Fibroblast of pulmonary artery (primary cell): ENCODE results near the gene ATG14.

Experiments used
- DNase-seq: peaks from one replicate; pipeline ENCODE4 v3.0.0-alpha.2; 2010; ENCODE audit warnings: low read depth
- H3K4me3 ChIP-seq: replicated peaks from 2 replicates; pipeline ENCODE4 v1.5.1; 2011; ENCODE audit warnings: low read depth, mild to moderate bottlenecking, control low read depth, low read length, moderate library complexity
- TF ChIP-seq, protein P1 (sequence below): IDR thresholded peaks from 2 replicates; pipeline ENCODE4 v1.5.1; 2011; ENCODE audit warnings: mild to moderate bottlenecking, control low read depth, low read length, inconsistent platforms; ENCODE audit errors: missing control alignments

Gene ATG14

GRCh38 chr14:55336691-55337090 lies 74.9 kb downstream of the ATG14 start:
- H3K4me3 ChIP-seq: no peak overlapping the region
- TF ChIP-seq, protein P1, sequence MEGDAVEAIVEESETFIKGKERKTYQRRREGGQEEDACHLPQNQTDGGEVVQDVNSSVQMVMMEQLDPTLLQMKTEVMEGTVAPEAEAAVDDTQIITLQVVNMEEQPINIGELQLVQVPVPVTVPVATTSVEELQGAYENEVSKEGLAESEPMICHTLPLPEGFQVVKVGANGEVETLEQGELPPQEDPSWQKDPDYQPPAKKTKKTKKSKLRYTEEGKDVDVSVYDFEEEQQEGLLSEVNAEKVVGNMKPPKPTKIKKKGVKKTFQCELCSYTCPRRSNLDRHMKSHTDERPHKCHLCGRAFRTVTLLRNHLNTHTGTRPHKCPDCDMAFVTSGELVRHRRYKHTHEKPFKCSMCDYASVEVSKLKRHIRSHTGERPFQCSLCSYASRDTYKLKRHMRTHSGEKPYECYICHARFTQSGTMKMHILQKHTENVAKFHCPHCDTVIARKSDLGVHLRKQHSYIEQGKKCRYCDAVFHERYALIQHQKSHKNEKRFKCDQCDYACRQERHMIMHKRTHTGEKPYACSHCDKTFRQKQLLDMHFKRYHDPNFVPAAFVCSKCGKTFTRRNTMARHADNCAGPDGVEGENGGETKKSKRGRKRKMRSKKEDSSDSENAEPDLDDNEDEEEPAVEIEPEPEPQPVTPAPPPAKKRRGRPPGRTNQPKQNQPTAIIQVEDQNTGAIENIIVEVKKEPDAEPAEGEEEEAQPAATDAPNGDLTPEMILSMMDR: no peak
- no peak for DNase-seq

GRCh38 chr14:55336162-55336561 lies 75.5 kb downstream of the ATG14 start:
- H3K4me3 ChIP-seq: no peak overlapping the region
- no peak for DNase-seq
- TF ChIP-seq, protein P1: no peak

GRCh38 chr14:55333711-55334485 lies 77.7 kb downstream of the ATG14 start:
- H3K4me3 ChIP-seq: no peak overlapping the region
- no peak for DNase-seq
- TF ChIP-seq, protein P1: no peak

- DNase-seq: no peak
- TF ChIP-seq, protein P1: no peak
- no peak overlapping the region for H3K4me3 ChIP-seq
Observed at GRCh38 chr14:55332654-55333570, 78.7 kb downstream of the ATG14 start.

- TF ChIP-seq, protein P1: no peak
- H3K4me3 ChIP-seq: no peak overlapping the region
- DNase-seq: no peak
Observed at GRCh38 chr14:55329999-55330710, 81.5 kb downstream of the ATG14 start.

DNA sequence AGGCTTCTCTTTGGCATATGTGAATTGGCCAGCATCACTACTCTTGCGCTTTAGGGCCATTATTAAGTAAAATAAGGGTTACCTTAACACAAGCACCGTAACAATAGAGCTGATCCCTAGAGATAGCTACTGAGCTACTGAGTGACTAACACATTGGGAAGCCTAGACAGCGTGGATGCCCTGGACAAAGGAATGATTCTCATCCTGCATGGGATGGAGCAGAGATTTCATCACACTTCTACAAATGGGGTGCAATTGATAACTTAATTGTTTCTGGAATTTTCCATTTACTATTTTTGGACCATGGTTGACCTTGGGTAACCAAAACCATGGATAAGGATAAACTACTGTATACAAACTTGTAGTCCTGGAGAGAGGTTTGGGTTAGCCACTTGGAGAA lies 83.3 kb downstream of the ATG14 start:
- peak; percentile 39 for DNase-seq
- TF ChIP-seq, protein P1: no peak
- H3K4me3 ChIP-seq: no peak overlapping the region
